GM19193 (cell line): Measurements from ENCODE around the gene DYRK3.

Source experiments
- POLR2A ChIP-seq: IDR thresholded peaks from 4 replicates; pipeline ENCODE4 v1.6.1; 2011; ENCODE audit not compliant: insufficient read depth, insufficient read length; ENCODE audit errors: extremely low read depth

DYRK3 gene

DNA sequence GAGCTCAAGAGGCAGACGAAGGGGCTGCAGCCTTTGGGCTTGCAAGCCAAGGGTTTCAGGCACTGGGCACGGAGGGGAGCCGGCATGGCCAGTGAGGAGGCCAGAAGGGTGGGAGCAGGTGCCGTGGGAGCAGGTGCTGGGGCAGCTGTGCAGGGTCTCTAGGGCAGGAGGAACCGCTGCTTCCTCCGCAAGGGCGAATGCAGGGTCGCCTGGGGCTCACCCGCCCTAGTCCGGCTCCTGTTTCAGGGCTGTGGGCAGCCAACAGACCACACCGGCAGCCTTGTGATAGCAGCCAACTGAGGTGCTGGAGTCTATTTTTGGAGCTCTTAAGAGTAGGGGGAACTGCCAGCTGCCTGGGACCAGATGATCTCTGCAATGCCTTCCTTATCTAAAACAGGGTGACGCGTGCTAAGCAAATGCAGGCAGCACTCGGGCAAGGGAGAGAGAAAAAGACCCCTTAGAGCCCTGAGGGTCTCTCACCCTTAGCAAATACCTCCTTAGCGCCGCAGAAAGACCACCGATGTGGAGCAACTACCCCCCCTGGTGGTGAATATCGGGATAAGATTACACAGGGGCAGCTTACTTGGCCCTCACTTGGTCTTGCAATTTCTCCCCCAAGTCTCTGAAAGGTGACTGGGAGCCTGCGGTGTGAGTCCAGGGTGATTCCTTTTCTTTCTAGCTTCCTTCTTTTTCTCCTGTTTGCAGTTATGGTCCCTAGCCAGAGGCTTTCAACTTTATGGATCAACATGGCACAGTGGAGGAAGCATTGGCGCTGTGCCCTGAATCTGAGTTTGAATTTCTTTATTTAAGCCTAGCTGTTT is 28.7 kb downstream of the DYRK3 start:
- TF ChIP-seq POLR2A, result no peak

DNA sequence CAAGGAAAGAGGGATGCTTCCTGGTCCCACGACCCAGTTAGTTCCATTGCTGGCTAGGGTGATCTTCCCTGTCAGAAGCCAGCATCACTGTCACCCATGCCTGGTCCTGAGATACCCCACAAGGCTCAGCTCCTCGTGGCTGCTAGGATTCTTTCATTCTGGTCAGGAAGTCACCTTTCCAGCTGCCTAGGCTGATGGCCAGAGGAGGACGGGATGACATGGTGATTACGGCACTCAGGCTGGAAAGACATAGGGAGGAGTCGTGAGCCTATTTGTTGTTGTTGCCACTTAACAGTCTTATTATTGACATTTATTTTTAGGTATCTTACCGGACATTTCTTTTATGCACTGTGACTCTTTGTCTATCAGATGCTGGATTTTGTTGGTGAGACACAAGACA is 29.4 kb downstream of the DYRK3 start:
- no peak for TF ChIP-seq POLR2A

DNA sequence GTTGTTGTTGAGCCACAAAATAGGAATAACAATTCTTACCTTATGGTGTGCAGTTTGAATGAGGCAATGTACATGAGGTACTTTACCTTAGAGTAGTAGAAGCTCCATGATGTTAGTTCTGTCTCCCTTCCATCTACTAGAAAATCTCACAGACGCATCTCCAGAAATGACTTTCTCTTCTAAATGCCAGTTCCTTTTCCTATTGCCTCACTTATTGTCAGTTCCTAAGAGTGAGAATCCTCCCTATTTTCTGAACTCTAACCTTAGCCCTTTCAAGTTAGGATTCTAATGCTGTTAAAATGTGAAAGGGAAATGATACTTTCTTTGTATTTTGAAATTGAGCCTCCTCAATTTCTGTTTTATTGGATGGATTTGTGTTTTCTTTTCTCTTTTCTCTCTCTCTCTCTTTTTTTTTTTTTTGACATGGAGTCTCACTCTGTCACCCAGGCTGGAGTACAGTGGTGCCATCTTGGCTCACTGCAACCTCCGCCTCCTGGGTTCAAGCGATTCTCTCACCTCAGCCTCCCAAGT is 30.8 kb downstream of the DYRK3 start:
- TF ChIP-seq POLR2A, result no peak

DNA sequence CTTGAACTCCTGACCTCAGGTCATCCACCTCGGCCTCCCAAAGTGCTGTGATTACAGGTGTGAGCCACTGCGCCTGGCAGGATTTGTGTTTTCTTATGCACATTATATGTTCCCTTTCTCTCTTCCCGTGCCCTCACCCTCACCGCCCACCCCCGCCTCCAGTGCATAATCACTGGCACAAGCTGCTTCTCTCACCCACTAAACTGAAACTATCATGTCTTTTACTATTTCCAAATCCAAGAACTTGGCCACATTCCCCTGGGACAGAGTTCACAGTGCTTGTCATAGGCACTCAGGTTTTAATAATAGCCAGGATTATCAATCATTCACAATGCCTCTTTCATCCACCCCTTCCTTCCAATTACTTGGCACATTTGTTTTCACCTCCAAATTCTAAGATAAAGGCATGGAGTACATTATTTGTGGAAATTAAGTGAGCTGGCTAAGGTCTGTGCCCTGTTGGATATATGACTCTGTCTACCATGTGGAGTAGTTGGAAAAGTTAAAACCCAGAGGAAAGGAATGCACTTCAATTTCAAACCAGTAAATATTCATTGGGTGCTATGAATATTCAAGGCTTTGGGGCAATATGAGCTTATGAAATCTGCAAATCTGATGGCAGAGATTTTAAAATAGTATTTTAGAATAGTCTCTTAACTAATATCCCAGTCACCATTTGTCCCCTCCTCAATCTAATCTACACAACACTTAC is 31.8 kb downstream of the DYRK3 start:
- no peak for TF ChIP-seq POLR2A

DNA sequence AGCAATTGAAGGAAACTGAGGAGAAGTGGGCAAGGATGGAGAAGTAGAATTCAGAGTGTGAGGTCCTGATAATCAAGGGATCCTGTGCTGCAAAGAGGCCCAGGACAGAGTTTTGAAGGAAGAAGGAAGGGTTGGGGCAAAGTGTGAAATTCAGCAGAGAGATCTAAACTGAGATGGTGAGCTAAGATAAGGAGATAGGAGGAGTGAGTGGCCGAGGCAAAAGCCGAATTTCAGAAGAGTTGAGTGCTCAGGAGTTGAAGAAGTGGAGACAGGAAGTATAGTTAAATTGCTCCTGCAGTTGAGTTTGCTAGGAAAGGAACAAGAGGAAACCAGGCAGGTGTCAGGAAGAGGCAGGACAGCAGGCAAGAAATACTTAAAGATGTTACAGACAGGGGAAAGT is 33.0 kb downstream of the DYRK3 start:
- TF ChIP-seq POLR2A, result no peak

DNA sequence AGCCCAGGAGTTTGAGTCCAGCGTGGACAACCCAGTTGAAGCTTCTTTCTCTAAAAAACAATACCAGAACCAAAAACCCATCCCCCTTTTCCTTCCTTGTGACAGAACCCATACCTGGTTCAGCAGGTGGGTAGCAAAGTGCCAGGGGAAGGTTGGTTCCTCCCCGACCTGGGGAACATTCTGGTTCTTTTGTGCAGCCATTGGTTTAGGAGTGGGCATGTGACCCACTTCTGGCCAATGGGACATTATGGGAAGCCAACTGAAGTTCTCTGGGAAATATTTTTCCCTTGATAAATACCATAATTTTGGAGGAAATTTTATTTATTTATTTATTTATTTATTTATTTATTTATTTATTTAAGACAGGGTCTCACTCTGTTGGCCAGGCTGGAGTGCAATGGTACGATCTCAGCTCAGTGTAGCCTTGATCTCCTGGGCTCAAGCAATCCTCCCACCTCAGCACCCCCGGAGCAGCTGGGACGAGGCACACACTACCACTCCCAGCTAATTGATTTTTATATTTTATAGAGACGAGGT is 33.6 kb downstream of the DYRK3 start:
- TF ChIP-seq POLR2A, result no peak

DNA sequence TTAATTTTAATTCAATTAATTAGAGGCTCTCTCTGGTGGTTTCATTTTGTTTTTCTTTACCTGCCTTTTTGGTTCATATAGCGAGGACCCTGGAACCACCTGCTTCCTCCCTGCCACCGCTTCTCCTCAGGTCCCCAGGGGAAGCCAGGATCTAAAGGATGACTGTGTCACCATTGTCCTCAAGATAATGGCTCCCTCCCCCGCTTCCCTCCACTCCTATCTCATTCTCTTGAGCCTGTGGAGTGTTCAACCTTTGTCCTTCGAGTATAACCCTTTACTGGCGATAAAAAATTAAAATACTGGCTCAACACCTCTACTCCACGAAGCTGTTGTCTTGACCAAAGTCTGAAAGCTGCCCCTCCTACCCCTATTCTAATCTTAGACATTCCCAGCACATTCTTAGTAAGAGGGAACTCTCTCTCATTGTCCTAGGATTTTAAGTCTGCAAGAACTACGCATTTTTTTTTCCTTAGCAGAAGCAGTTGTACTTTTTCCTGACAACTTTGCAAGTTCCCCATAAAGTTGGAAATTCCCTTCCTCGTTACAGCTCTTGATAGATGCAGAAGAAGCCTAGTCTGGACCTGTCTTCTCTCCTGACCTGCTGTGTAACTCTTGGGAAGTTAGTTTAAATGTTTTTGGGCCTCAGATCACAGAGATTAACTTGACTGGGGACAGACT is 36.8 kb downstream of the DYRK3 start:
- no peak for TF ChIP-seq POLR2A

DNA sequence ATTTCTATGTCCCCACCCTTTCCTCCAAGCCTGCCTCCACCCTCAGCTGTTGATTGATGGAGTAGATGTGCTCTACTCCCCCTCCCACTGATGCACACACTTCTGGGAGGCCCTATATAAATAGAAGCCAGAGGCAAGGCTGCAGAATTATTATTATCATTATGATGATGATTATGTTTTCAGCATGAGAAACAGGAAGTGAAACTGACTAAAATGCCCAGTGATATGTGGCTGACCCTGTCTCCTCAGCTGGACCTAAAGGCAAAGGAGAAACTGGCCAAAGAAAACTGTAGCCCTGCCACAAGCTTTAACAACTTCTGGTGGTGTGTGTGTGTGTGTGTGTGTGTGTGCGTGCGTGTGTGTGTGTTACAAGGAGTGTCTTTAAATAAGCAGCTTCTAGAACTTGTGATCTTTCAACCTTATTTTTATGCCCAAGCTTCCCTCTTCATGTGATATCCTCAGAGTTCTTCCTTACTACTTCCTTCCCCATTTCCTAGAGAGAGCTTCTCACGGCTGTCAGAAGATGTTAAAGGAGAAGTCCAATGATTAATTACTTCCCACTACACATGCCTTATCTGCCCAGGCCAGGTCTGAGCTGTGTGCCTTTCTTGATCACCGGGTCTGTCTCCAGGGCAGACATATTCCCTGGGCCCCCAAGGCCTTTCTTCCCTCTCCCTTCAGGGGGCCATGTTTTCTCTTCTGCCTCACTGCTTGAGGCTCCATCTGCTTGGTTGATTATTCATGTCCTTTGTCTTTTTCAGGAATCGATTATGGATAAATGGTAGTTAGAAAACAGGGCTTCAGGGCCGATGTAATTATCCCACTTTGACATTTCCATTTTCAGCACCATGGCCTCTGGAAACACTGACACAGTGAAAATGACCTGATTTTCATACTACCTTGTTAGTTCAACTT is 37.8 kb downstream of the DYRK3 start:
- no peak for TF ChIP-seq POLR2A

DNA sequence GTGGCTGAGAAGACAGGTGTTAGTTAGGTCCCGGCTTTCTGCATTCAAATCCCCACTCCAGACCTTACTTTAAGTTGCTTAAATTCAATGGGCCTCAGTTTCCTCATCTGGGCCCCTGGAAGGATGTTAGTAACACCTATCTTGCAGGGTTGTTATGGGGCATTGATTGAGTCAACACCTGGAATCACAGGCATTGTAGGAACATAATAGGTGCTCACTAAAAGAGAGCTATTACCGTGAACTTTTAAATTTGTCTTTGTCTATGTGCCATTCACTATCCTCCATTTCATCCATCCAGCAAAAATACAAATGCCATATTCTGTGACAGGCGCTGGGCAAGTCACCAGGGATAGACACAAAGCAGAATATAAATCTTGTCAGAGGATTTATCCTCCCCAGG is 38.9 kb downstream of the DYRK3 start:
- TF ChIP-seq POLR2A, result no peak

DNA sequence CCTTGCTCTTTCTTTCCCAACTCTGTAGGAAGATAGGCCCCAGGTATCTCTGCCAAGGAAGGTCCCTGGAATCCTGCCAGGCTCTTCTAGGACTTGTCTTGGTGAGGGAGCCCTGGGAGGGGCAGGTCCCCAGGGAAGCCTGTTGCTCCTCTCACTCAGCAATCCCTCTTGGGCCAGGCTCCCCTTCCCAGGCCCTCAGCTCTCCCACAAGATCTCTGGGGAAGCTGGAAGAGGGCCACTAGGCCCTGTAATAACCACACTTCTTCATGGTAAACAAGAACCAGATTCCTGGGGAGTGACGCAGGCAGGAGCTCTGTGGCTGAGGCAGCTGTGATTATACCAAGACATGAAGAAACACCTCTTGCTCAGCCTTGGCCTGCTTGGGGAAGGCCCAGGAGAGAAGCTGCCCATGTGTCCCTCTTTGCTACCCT is 39.4 kb downstream of the DYRK3 start:
- TF ChIP-seq POLR2A, result no peak

DNA sequence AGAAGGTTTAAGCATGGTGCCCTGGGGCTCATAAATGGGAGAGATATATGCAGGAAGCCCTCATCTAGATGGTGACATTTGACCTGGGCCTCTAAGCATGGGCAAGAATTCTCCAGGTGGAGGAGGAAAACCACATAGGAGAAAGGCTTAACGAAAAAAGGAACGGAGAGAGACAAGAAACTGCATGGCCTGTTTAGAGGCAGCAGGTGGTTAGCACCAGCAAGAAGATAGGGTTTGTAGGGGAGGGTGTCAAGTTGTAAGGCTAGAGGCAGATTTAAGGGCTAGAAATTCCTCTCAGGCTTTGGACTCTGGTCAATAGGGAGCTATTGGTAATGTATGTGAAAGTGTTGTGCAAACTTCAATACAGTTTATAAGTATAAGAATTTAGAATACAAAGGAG is 41.2 kb downstream of the DYRK3 start:
- no peak for TF ChIP-seq POLR2A

DNA sequence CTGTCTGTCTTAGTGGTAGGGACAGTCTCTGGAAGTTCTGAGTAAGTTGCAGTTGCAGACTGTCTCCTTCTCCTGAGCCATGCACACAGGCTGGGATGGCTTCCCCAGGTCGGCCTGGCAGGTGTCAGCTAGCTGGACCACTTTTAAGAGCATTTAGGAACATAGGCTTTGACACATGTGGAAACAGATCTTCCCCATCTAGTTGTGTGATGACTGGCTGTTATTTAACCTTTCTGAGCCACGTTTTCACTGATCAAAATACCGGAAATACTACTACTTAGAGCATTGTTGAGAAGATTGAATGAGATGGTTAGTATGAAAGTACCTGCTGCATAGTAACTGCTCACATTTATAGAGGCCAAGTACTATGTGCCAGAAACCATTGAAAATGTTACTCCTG is 43.2 kb downstream of the DYRK3 start:
- no peak for TF ChIP-seq POLR2A

DNA sequence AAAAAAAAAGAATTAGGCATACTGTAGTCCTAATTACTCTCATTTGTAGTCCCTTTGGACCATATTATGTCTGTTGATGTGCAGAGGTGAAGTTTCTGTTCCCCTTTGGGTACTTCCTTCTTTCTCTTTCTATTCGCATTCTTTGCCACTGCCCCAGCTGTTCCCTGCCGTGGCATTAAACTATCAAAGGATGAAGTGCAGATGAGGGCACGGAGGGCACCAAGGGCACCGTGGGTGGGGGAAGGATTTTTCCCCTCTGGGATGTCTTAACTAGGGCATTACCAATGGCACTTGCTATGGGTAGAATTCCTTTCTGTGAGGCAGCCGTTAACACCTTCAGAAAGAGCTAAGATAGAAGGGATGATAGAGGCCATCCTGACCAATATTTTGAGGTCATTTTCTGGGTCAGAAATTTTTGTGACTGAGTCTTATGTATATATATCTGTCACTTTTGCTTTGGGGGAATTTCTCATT is 44.4 kb downstream of the DYRK3 start:
- TF ChIP-seq POLR2A, result no peak

DNA sequence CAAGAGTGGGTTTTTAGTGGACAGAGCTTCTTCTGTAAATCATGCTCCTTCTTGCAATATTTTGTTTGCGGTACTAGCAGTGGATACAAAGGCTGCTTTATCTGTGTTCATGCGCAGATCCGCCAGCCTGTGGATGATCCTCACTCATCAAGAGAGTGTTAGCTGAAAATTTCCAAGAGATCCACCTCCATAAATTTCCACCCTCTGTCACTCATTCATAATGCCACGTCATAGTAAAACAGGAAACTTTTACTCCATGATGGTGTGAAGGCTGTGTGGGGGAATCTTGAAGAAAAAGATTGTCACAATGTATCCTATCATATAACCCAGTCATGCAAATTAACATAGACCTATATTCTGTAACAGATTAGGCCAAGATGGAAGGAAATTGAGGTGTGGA is 44.9 kb downstream of the DYRK3 start:
- no peak for TF ChIP-seq POLR2A
